GM19467 (cell line): ENCODE data around the gene SLC15A3.
A peak's percentile ranks its signal among the peaks of the same experiment; 100 is the strongest.
"Not testable (repeated sequence)": the region's sequence is repeated elsewhere in the genome, so short reads cannot be mapped to it uniquely, and the experiment has no call there.

Source experiments
- ATAC-seq: cut with Tn5 transposase; IDR thresholded peaks from one replicate; pipeline ENCODE4 v1.9.1; 2021; ENCODE audit warnings: mild to moderate bottlenecking, moderate library complexity; ENCODE audit not compliant: unreplicated experiment

SLC15A3 gene

DNA sequence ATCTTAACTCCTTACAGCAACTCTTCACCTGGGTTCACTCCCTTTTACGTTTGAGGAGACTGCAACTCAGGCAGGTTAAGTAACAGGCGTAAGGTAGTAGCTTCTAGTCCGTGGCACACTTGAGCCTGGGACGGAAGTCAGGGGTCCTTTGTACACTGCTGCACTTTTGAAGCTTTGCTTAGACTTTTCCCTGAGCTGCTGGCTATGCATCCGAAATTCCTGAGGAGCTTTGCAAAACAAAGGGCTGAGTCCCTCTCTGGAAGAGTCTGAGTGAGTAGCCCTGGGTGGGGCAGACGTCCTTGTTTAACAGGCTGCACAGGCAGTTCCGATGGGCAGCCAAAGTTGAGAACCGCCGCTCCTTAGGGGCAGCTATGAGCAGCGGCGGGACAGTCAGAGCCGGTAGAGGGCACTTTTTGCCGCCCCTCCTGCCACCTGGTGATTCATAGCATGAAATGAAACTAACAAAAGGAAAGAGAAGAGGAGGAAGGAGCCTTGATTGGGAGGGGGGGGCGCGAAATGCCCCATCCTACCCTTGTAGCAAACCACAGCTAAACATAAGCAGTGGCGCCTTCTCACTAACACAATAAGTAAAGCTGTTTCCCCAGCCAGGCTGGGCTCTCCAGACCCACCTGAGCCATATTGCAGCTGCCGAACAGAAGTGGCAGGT, 36.6 kb downstream of the SLC15A3 start:
- peak; percentile 39 for ATAC-seq

GRCh38 chr11:60914633-60915247, 37.2 kb downstream of the SLC15A3 start:
- ATAC-seq: no peak

DNA sequence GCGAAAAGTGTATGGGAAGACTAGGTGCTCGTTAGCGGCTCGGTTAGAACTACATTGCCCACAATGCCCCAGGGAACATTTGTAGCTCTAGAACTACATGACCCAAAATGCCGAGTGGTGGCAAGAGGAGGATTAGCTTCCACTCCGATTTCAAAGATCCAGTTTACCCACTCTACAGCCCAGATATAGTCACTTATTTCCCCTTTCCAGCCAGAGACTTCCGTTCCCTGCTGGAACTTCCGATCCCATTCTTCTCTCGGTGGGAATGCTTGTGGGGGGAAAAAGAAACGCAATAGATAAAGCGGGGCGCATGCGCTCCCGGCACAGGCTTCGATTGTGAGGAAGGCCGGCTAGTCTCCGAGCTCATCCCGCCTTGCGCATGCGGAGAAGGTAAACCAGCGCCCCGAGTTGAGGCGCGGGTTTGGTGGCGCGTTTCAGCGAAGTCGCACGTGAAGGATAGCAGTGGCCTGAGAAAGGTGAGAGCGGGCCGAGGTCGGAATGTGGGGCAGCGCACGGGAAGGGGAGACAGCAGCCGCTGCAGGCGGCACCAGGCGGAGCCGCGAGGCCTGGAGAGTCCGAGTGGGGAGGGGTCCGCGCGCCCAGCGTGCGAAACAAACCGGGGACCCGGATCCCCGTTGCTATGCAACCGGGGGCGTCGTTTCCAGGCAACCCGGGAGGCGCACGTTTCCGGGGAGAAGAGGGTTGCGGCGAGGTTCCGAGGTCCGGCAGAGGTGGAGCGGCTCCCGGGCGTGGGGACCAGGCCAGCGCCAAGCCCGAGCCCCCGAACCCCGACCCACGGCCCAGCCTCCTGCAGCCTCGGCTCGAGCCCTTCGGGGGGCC, 38.0 kb downstream of the SLC15A3 start, which contains the start of gene TMEM109:
TSS of gene TMEM109 (plus strand) at position 366 of the 840 bp plus-strand sequence. CDS start 5,536 bp downstream, outside the sequence.
- ATAC-seq: peak; percentile 35

- no peak for ATAC-seq
These were observed 39.0 kb downstream of the SLC15A3 start for GRCh38 chr11:60912851-60913528.

DNA sequence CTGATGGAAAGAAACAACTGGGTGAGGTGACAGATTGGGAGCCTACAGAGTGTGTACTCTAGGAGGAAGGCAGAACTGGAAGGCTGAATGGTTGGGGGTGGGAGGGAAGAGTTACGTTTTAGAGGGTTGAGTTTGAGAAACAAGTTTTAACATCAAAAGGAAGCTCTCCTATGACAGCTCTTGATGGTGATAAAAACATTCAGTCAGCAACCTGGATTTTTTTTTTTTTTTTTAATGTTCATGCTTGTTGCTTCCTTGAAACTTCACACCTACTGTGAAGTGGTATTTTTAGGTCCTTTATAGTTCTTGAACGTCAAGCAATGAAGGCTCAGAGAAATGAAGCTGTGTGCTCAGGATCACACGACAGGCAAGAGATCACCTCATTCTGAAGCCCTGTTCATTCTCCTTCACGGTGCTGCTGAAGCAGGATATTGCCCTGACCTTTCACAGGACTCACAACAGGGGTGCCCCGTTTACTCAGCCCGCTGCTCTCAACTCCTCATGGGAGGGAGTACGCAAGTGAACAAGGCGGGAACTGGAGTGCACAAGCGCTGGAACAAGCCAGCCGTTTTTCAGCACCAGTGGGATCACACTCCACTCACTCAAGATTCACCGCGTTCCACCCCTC, 39.6 kb downstream of the SLC15A3 start:
- ATAC-seq: no peak

GRCh38 chr11:60910711-60911380, 41.1 kb downstream of the SLC15A3 start:
- ATAC-seq: no peak

DNA sequence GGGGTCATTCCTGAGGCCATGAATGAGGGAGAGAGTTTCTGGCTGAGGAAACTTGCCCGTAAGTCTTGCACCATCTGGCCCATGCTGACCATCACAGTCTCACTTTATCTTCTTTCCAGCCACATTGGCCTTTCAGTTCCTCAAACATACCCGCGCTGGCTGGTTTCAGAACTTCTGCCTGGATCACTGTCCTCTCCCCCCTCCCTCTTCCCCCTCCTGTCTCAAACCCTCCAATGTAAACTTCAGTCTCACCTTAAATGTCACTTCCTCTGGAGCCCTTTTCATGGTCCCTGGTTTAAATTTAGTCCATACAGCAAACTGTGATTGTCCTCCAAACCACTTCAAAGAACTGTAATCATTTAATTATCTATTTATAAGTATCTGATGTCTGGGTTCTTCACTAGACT, 41.7 kb downstream of the SLC15A3 start:
- peak; percentile 38 for ATAC-seq

- ATAC-seq: not testable (repeated sequence)
These were observed 42.2 kb downstream of the SLC15A3 start for GRCh38 chr11:60909680-60910280.

DNA sequence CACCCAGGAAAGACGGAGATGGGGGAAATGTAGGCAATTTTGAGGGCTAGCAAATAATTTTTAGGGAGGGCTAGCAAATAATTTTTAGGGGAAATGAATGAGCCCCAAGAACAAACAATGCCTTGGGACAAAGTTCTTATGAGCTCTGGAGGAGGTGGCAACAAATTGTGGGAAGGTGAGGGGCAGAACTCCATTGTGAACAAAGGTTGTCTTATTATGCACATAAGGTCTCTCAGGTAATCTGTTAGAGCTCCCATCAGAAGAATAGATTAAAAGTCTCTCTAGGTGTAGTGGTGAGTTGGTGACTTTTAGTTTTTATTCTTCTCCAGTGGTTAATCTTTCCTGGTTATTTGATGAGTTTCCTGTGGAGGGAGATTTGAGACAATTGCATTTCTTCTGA, 43.2 kb downstream of the SLC15A3 start:
- no peak for ATAC-seq

DNA sequence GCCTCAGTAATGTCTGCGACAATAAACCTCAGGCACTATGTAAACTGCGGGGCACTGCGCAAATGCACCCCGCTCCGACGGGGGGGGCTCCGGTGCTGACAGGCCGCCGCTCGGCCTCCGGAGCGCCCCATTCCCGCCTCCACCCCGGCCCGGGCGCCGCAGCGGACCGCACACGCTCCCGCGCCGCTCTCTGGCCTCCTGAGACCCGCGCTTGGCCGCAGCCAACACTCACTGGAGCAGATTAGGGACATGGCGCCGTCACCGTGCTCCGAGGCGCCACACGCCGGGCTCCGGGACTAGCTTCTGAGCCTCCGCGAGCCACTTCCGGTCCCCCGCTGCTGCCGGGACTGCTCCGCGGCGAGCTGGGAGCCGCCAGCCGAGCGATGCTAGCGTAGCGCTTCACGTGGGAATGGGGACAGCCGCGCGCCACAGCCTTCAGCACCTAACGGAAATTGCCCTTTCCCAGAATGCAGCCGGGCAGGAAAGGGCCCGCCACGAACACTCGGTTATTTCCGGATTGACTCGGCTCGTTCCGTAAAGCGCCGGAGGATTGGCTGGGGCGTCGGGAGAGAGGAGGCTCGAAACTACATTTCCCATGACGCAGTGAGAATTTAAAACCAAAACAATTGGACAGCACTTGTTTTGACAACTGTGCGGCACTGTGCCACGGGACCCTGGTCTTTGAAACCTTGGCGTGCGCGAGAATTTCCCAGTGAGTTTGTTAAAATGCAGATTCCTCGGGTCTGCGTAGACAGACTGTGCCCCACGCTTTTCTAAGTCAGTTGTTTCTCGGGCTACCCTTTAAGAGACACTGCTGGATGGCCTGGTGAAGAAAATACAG, 45.6 kb downstream of the SLC15A3 start, which contains the start of gene PRPF19:
TSS of gene PRPF19 (minus strand) at position 454 of the 841 bp plus-strand sequence. CDS start at position 251, 203 bp downstream.
- ATAC-seq: peak; percentile 77

- no peak for ATAC-seq
These were observed 46.3 kb downstream of the SLC15A3 start for GRCh38 chr11:60905551-60906113.

- no peak for ATAC-seq
These were observed 46.9 kb downstream of the SLC15A3 start for GRCh38 chr11:60905047-60905446.

GRCh38 chr11:60902625-60903024, 49.4 kb downstream of the SLC15A3 start:
- no peak for ATAC-seq

- no peak for ATAC-seq
These were observed 51.1 kb downstream of the SLC15A3 start for GRCh38 chr11:60900673-60901404.

DNA sequence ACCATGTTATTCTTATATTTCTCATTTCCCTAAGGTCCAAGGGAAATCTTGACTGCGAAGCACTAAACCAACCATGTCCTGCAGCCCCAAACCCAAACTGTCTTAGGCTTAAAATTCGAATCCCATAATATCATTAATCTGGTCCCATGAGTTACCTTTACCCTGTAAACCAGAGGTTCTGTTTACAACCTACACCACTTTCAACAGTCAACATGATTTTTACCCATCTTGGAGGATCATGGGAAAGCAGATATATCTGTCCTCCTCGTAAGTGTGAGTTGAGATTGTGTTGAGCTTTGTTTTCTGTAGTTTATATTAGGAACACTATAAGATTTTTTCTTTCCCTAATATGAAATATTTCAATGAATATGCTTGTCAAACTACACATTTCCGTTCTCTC, 52.0 kb downstream of the SLC15A3 start:
- ATAC-seq: no peak

DNA sequence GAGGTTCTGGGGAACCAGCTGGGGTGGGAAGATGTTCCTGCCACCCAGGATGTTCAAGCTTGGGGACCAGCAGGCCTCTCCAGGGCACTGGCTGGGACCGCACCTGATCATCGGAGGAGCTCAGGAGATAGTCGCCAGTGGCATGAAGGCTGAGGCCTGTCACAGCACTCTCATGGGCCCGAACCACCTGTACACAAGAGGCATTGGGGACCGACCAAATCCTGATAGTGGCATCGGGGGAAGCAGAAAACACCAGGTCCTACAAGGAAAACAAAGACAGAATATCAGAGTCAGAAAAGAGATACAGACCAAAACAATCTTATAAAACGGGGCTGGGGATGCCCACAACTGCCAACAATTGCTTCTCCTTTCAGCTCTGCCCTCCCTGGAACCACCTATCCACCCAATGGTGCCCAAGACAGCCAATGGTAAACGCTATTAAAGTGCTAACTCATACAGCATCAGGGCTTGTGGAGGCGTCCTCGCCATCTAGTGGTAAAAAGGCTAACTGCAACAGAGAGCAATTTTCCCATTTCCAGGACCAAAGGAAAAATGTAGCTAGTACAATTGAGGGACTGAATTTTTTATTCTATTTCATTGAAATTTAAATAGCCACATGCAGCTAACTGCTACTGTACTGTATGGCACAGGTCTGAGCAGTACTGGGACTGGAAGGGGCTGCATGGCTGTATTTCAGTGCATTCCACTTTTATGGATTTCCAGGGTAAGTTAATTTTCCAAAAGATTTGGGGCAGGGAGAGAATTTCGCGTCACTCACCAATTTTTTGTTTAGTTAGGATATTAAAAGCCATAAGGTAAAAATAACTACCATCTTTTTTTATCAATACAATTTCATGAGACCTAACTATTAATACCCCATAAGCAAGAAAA, 52.7 kb downstream of the SLC15A3 start:
- no peak for ATAC-seq

GRCh38 chr11:60897496-60897895, 54.5 kb downstream of the SLC15A3 start:
- no peak for ATAC-seq
